Mucosa of descending colon (tissue), 3 donors: ENCODE results near the gene TBX1. TPM values are rescaled to one million over a fixed set of nuclear protein-coding genes. Genes with fewer than 3 reads are reported as not detected.

Experiments
- ATAC-seq: fragments of 200-7000 bp; cut with Tn5 transposase; one replicate; pipeline ENCODE4 v1.9.1; 2020; ENCODE audit warnings: mild to moderate bottlenecking, moderate library complexity
- DNase-seq, 3 donors: peaks; one replicate each; pipeline ENCODE4 v3.0.0-alpha.2; 2020
- H3K36me3 ChIP-seq: fragments of 200-600 bp; one replicate; pipeline ENCODE4 v1.8.0; 2021; ENCODE audit warnings: low read depth, mild to moderate bottlenecking
- H3K4me1 ChIP-seq: fragments of 200-600 bp; one replicate; pipeline ENCODE4 v1.8.0; 2021; ENCODE audit warnings: low read depth, mild to moderate bottlenecking
- H3K4me3 ChIP-seq: fragments of 200-600 bp; one replicate; pipeline ENCODE4 v1.8.0; 2021; ENCODE audit warnings: mild to moderate bottlenecking
- H3K9me3 ChIP-seq: fragments of 200-600 bp; one replicate; pipeline ENCODE4 v1.8.0; 2021; ENCODE audit warnings: mild to moderate bottlenecking
- intact Hi-C, 2 donors: fragments of 100-400 bp; cut with DNase I in 1 of 2; cut with micrococcal nuclease in 1 of 2; formaldehyde crosslinking; loops; one replicate each; pipeline versions ENCODE4 v1.11.0 to v1.11.1; 2022; cut with DNase I, micrococcal nuclease
- total RNA-seq, 3 donors: library from RNA; stranded (reverse); fragmentation: NEBNext Ultra II Directional in 2 of 3; extraction: Animal tissue kit (Norgen Biotek cat#: 25700) in 2 of 3; gene quantifications; one replicate each; pipeline versions ENCODE4 v1.2.1 to v1.2.4, GENCODE V29; 2021 to 2023
- TF ChIP-seq, protein P1 (sequence below): fragments of 200-600 bp; IDR thresholded peaks from one replicate; pipeline ENCODE4 v1.8.0; 2022; ENCODE audit warnings: antibody characterized with exemption, mild to moderate bottlenecking
- donor health status: DM: no; HTN: no; CAD: no; lungs with moderate emphysema.
- donor health status: DM: no; HTN: no; CAD: no.
- donor health status: DM: no; HTN: yes; CAD: no.

Gene TBX1
- total RNA-seq, 3 donors from 2014 or later: 0.90 to 4.1 (median 2.9) TPM

DNA sequence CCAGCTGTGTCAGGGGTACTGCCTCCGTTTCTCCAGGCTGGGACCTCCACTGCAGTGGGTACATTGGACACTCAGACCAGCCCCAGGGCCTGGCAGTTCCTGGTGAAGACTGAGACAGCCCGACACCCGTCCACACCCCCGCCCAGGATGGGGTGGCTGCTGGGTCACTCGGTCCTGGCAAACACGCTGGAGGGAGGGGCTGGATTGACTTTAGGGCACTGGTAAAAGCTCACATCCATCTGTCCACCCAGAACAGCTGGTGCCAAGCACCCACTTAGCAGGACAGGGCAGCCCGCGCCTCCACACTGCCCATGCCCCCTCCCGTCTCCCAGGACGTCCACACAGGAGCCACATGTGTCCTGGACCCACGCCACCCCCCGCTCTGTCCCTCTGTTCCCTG, 10.7 kb upstream of the TBX1 start:
- TF ChIP-seq, protein P1, sequence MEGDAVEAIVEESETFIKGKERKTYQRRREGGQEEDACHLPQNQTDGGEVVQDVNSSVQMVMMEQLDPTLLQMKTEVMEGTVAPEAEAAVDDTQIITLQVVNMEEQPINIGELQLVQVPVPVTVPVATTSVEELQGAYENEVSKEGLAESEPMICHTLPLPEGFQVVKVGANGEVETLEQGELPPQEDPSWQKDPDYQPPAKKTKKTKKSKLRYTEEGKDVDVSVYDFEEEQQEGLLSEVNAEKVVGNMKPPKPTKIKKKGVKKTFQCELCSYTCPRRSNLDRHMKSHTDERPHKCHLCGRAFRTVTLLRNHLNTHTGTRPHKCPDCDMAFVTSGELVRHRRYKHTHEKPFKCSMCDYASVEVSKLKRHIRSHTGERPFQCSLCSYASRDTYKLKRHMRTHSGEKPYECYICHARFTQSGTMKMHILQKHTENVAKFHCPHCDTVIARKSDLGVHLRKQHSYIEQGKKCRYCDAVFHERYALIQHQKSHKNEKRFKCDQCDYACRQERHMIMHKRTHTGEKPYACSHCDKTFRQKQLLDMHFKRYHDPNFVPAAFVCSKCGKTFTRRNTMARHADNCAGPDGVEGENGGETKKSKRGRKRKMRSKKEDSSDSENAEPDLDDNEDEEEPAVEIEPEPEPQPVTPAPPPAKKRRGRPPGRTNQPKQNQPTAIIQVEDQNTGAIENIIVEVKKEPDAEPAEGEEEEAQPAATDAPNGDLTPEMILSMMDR: no peak
- Histone ChIP-seq H3K36me3 (no peaks in the 10 kb centered on the region), H3K9me3 (no peaks in the 10 kb centered on the region), H3K4me3 (no peak overlapping the region), H3K4me1 (no peaks in the 10 kb centered on the region)
- DNase-seq (no peak), ATAC-seq (no peak)
- intact Hi-C loops: no loop called here

DNA sequence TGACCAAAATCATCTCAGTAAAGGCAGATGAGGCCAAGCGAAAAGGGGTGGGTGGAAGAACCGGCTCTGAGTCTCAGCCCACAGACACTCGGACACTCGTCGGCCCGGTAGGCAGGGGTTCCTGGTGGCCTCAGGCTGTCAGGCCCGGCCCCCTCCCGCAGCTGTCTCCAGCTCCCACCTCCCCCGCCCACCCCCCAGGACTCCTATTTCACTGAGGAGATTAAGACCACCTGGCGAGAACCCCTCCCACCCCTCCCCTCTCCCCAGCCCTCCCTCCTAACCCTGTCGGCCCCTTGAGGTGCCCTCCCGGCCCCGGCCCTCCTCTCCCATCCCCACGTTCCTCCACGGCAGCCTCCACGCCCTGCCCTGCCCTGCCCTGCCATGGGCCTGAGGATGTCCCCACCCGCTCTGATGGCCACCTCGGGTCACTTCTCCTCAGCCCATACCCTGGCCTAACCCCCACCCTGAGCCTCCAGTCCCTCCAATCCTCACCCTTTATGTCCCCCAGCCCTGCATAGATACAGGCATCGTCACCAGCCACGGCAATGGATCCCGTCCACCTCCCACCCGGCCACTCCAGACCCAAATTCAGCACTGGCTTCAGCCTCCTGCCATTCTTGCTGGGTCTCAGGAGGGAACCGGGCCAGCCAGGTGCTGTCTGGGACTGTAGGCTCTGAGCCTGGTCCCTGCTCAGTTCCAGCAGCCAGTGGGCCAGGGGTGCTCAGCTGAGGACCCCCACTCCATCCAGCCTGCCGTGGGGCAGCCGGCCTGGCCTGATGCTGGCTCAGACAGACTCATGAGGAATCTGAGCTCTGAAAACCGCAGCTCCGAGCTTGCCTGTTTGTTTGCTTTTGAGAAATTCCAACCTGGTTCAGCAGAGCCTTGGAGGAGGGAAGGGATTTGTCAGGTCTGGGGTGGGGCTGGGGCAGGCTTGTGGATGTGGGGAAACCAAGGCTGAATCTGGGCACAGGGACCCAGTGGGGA, 9.8 kb upstream of the TBX1 start:
- intact Hi-C loops: no loop called here
- ATAC-seq: no peak

DNA sequence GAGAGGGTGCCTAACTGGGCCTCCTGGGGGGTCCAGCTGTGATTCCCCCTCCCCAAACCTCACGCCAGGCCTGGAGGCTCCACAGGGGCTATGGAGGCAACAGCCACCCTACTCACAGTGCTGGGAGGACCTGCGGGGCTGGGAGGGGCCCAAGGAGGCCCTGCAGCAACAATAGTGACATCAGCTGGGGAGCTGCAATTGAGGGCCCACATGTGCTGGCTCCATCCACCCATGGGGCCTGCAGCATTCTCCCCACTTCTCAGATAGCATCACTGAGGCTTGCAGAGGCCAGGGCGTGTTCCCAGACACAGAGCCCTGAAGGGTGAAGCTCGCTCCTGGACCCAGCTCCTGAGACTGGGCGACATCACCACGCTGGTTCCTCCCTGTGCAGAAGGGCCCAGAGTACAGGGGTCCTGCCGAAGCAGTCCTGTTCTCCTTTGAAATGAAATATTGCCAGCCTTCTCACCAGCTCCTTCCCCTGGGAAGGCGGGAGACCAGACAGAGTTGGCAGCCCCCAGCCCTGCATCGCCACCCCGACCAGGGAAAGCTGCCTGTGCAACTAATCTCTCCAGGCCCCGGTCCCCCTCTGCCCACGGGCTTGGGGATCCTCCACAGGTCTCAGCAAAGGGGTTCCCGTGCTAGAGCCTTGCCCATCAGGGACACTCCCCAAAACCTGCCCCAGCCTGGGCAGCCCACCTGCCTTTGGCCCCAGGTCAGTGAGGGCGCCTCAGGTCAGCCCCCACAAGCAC, 8.9 kb upstream of the TBX1 start:
- H3K36me3 ChIP-seq: no peaks in the 10 kb centered on the region
- no peak for ATAC-seq
- H3K4me1 ChIP-seq: peaks cover 3% of the 10 kb centered on the region
- TF ChIP-seq, protein P1: no peak
- H3K9me3 ChIP-seq: no peaks in the 10 kb centered on the region
- no peak overlapping the region for H3K4me3 ChIP-seq
- DNase-seq: no peak
- intact Hi-C loops: no loop called here

More for the DNA sequence above, 9.8 kb upstream of the TBX1 start:
- no peaks in the 10 kb centered on the region for H3K36me3 ChIP-seq
- no peaks in the 10 kb centered on the region for H3K9me3 ChIP-seq
- TF ChIP-seq, protein P1: no peak
- no peaks in the 10 kb centered on the region for H3K4me1 ChIP-seq
- H3K4me3 ChIP-seq: no peak overlapping the region
- no peak for DNase-seq

DNA sequence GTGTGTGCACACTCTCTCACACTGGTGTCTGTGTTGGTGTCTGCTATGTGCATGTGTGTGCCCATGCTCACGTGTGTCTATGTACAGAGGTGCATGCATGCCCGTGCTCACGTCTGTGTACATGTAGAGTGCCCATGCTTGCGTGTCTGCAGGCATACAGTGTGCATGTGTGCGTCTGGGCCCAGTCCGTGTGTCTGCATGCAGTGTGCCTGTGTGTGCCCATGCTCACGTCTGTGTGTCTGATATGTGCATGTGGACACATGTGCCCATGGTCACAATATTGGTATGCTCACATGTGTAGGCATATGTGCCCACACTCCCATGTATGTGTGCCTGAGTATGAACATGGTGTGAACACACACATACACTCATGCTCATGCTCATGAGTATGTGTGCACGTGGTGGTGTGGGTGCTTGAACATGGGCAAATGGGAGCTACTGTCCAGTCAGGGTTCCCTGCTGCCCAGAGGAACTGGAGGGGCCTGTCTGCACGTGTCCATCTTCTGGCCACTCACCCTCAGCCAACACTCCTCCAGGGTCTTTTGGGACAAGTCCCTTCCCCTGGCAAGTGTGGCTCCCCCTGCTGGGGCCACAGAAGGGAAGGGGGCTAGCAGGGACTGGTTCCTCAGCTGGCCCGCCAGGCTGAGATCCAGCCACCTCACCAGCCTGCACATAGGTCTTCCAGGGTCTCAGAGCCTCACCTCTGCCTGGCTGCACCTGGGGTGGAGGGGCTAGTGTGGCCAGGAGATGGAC, 7.3 kb upstream of the TBX1 start:
- Histone ChIP-seq H3K36me3 (no peaks in the 10 kb centered on the region), H3K4me3 (no peak overlapping the region), H3K4me1 (peaks cover 7% of the 10 kb centered on the region), H3K9me3 (no peaks in the 10 kb centered on the region)
- TF ChIP-seq, protein P1: no peak
- no peak for DNase-seq
- intact Hi-C loops: no loop called here
- no peak for ATAC-seq

DNA sequence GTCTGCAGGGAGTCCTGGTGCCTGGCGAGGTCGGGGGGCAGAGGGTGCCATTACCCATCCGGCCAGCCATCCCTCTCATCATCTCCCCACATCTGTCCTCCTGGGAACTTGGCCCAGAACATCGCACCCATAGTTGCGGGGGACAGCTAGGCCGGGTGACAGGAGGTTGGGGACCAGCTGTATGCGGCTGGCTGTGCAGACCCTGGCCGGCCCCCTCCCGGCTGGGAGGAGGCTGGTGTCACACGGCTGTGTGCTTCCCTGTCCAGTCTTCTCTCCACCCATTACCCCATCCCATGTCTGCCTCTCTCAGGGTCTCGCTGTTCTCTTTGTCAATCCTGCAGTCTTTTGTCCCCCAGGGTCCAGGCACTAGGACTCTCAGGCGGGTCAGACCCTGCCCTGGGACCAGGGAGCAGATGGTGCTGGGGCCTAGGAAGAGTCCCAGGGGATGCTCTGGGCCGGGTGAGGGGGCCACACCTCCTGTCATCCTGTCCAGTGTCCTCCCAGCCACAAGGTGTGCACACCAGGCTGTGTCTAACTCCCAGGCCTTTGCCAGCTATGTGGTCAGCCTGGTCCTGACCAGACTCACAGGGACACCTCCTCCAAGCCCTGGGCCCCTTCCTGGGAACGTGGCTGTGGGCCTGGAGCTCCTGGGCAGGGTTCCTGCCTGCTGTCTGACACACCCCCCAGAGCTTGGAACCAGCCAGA, 6.4 kb upstream of the TBX1 start:
- intact Hi-C loops: no loop called here
- DNase-seq (no peak), ATAC-seq (no peak)
- Histone ChIP-seq H3K36me3 (no peaks in the 10 kb centered on the region), H3K9me3 (no peaks in the 10 kb centered on the region), H3K4me3 (no peak overlapping the region), H3K4me1 (peaks cover 7% of the 10 kb centered on the region)
- TF ChIP-seq, protein P1: no peak
